Bronchial epithelial cell (primary cell): ENCODE measurements around the gene UBXN10. TPM values are rescaled to one million over a fixed set of nuclear protein-coding genes. Genes with fewer than 3 reads are reported as not detected.

Source experiments
- DNase-seq: peaks from one replicate; pipeline ENCODE4 v3.0.0-alpha.2; 2010; ENCODE audit warnings: low read depth
- FAIRE-seq: peaks from 2 replicates; lab custom pipeline; 2011; peaks lifted over from hg19 to GRCh38; lab: Jason Lieb, UNC
- H3K27me3 ChIP-seq: 2 replicates; pipeline ENCODE4 v1.5.1; 2011; ENCODE audit warnings: low read length; ENCODE audit not compliant: control insufficient read depth, insufficient read depth
- H3K36me3 ChIP-seq: 2 replicates; pipeline ENCODE4 v1.5.1; 2011; ENCODE audit warnings: low read length; ENCODE audit not compliant: control insufficient read depth, insufficient read depth
- H3K4me3 ChIP-seq: 2 replicates; pipeline ENCODE4 v1.5.1; 2011; ENCODE audit warnings: mild to moderate bottlenecking, low read depth, low read length, control low read depth
- CTCF ChIP-seq: IDR thresholded peaks from 2 replicates; pipeline ENCODE4 v1.5.1; 2011; ENCODE audit warnings: mild to moderate bottlenecking, moderate library complexity, low read length, control low read depth, inconsistent platforms; ENCODE audit not compliant: insufficient read depth, severe bottlenecking
- total RNA-seq: library from RNA; depleted of rRNA; stranded (reverse); fragments of >200 nt; gene quantifications from 2 replicates; pipeline ENCODE4 v1.2.1, GENCODE V29; 2014

Gene UBXN10
- total RNA-seq, 1 donor from 2014 or later = under 0.01 TPM

DNA sequence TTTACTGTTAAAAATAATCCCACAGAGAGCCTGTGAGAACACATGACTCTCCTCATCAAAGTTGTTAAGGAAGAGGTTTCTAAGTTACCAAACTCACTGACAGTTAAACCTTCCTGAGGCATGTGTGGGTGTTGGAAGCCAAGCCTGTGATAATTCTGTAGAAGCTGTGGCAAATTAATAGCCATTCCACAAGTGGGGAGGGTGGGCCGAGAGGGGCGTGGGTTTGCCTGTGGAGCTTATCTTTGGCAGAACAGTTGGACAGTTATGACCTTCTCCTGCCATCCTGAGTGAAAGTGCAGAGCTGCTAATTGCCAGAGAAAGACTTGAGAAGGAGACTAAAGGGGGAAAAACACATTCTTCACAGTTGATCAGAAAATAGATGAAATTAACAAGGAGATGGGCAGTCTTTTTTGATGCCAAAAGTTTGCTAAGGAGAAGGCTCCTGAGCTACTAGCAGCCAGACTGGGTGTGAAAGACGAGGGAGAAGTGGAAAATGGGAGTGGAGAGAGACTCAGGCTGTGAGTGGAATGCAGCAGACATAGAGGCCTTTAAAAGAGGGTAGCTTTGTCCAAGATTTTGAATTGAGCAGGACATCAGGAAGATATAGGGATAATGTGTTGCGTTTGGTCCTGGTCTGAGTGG lies 2.0 kb downstream of the UBXN10 start:
- TF ChIP-seq CTCF = no peak
- Histone ChIP-seq H3K4me3 (no peak overlapping the region), H3K27me3 (no peaks in the 10 kb centered on the region), H3K36me3 (no peaks in the 10 kb centered on the region)
- FAIRE-seq = no peak
- no peak for DNase-seq

GRCh38 chr1:20188455-20188817 lies 2.5 kb downstream of the UBXN10 start:
- no peak for DNase-seq
- Histone ChIP-seq H3K4me3 (no peak overlapping the region), H3K36me3 (no peaks in the 10 kb centered on the region), H3K27me3 (no peaks in the 10 kb centered on the region)
- no peak for FAIRE-seq
- no peak for TF ChIP-seq CTCF

DNA sequence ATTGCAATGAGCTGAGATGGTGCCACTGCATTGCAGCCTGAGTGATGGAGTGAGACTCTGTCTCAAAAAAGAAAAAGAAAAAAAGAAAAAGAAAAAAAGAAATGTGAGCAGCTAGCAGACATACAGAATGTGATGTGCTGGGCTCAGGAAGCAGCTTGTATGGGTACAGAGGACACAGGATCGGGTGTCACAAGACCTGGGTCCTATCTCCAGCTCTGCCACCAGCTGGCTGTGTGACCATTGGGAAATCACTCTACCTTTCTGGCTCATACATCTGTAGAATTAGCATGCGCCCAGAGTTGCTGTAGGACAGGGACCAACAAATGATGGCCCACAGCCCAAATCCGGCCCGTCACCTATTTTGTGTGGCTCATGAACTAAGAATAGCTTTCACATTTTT lies 3.8 kb downstream of the UBXN10 start:
- TF ChIP-seq CTCF = no peak
- H3K4me3 ChIP-seq = no peak overlapping the region
- no peaks in the 10 kb centered on the region for H3K27me3 ChIP-seq
- FAIRE-seq (no peak), DNase-seq (no peak)
- no peaks in the 10 kb centered on the region for H3K36me3 ChIP-seq

- Histone ChIP-seq H3K4me3 (no peak overlapping the region), H3K36me3 (no peaks in the 10 kb centered on the region), H3K27me3 (no peaks in the 10 kb centered on the region)
- no peak for TF ChIP-seq CTCF
- DNase-seq = no peak
- FAIRE-seq = no peak
Observed at GRCh38 chr1:20190256-20191160, 4.6 kb downstream of the UBXN10 start.

DNA sequence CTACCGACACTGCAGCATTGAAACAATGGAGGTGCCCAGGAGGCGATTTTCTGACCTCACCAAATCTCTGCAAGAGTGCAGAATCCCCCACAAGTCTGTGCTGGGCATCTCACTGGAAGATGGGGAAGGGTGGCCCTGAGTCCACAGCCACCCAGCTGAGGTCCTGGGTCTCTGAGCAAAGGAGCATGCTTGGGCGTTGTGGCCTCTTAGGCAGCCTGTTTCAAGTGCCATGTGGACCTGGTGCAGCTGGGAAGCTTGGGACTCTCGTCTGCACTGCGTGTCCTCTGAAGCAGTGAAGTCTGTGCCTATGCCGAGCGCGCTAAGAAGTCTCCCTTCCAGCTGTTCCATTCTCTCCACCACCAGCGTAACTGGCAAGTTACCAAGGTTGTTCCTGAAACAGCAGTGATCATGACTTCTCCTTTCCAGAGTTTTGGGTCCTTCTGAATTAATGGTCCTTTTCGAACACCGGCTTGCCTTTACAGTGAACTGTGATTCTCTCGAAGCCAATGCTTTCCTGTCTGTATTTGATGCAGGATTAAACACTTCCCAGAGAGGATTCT lies 5.5 kb downstream of the UBXN10 start:
- DNase-seq (no peak), FAIRE-seq (peak; percentile 60)
- Histone ChIP-seq H3K4me3 (no peak overlapping the region), H3K36me3 (no peaks in the 10 kb centered on the region), H3K27me3 (no peaks in the 10 kb centered on the region)
- TF ChIP-seq CTCF = no peak
